HG02884 (cell line): Measurements from ENCODE around the gene LAPTM5.
"Not testable (repeated sequence)": the region's sequence is repeated elsewhere in the genome, so short reads cannot be mapped to it uniquely, and the experiment has no call there.

Experiments used
- ATAC-seq: cut with Tn5 transposase; IDR thresholded peaks from one replicate; pipeline ENCODE4 v1.9.1; 2021; ENCODE audit warnings: mild to moderate bottlenecking, moderate library complexity; ENCODE audit not compliant: unreplicated experiment

LAPTM5 gene

DNA sequence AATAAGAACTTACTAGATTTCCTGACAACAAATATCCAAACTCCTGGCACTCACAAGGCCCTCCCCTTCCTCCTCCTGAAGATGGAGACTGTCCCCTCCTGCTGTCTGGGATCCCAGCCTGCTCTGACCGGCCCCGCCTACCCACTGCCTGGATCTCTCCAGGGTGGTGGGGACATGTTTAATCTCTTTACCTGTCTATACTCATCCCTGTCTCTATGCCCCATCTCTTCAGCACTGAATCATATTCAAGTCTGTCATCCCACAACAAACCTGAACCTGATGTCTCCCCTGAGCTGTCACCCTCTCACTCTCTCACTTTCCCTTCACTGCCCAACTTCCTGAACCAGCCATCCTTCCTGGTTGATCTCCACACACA lies 56.3 kb downstream of the LAPTM5 start:
- ATAC-seq = no peak

DNA sequence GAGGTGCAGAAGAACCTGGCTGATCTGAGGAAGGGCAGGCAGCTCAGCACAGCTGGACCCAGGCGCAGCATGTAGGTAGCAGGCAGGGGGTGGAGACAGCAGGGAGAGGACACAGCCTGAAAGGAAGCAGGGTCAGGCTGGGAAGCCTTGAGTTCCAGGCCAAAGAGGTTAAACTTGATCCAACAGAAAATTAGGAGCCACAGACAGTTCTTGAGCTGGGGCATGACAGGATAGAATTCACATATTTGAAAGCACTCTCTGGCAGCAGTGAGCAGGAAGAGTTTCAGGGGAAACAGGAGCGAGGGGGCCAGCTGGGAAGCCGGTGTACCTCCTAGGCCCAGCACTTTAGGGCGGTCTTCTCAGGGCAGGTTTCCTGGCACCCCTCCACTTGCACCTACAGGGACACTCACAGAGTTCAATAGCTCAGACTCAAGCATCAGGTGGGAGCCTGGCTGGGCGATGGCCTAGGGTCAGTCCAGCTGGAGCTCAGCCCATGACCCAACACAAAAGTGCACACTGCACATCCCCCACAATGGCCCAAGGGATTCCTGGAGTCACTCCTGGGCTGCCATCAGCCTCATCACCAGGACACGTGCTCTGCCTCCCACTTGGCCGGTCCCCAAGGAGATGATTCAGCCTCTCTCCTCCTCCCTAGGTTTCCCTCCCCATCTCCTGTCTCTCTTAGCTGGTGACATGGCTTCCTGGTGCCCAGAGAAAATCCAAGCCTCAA lies 56.9 kb downstream of the LAPTM5 start:
- ATAC-seq = no peak

DNA sequence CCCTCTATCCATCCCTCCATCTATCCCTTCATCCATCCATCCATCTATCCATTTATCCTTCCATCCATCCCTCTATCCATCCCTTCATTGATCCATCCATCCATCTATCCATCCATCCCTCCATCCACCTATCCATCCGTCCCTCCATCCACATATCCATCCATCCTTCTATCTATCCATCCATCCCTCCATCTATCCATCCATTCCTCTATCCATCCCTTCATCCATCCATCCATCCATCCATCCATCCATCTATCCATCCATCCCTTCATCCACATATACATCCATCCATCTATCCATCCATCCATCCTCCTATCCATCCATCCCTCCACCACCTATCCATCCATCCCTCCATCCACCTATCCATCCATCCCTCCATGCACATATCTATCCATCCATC lies 57.8 kb downstream of the LAPTM5 start:
- no peak for ATAC-seq

DNA sequence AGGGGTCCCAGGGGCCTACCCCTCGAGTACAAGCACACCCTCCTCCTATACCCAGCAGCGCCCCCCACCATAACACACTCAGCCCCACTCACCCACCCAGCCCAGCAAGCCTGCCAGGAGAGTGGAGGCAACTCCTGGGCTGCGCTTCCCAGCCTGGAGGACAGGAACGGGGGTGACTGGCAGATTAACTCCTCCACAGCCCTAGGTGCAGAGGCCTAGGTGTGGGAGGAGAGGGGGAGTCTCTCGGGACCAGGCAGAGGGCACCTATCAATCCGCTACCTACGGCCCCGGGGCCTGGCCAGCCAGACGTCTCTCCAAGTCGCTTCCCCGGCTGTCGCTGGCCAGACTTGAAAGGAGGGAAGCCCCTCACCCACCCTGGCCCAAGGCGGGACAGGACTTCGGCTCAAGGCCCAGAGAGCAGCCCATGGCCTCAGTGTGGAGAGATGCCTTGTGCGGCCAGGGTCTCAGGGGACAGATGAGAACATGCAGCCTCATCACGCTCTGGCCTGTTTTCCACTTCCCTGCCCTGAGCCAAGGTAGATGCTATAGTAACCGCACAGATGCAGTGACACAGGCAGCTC lies 59.1 kb downstream of the LAPTM5 start:
- ATAC-seq = no peak

DNA sequence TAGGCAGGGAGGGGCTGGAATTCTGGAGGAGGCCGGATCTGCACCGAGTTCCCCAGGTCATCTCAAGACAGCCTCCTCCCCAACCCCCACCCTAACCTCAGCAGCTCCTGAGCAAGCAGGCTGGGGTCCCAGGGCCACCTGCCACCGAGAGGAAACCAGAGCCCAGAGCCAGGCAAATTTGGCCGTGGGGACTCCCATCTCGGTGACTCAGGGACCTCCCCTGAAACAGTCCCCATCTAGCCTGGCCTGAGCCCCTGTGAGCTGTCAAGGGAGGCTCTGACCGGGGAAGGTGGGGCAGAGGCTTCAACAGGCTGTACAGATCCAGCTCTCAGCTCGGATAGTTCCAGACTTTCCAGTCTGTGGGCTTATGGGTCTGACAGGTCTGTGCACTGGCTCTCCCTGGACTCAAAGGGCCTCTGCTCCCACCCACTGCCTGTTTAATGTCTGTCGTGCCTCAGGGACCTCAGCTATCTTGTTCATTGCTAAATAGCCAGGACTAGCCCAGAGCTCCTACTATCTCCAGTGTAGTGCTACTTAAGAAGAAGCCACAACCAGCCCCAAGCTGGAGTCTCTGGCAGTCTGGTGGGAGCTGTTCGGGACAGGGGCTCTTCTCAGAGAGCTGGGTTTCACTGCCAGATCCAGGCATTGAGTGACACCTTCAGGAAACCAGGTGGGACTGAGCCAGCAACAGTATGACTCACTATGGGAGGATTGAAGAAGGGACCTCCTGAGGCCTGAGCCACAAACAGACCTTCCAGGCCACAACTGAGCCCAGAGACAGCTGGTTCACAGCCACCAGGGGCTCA lies 59.8 kb downstream of the LAPTM5 start:
- ATAC-seq = no peak

DNA sequence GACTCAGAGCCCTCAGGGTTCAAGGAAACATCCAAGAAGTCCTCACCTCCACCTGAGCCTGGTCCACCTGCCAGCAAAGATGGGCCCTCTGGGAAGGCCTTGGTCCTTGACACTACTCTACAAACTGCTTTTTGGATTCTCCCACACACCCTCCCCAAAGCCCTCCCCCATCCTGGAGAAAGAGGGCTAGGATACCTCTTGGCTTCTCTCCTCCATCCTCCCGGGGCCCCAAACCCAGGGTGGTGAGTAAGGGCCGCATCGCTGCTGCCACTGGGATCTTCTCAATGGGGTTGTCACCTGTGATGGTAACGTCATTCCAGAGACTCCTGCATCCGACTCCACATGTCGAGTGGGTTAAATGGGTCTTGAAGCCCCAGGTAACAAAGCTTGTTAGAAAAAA lies 60.7 kb downstream of the LAPTM5 start:
- no peak for ATAC-seq

DNA sequence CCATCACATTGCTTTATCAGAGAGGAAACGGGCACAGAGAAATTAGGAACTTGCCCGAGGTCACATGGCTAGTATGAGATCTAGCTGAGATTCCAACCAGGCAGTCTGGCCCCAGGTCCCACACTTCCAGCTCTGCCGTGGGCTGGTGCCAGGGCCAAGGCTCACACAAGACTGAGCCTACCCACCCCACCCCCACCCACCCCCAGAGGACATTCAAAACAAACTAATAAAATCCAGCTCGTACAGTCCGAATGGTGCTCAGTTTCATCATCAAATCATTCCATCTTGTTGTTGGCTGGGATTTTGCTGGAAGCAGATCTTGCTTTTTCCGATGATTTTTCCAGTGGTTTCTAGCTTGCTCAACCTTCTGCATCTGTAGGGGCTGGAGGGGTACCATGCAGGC lies 62.1 kb downstream of the LAPTM5 start:
- no peak for ATAC-seq

DNA sequence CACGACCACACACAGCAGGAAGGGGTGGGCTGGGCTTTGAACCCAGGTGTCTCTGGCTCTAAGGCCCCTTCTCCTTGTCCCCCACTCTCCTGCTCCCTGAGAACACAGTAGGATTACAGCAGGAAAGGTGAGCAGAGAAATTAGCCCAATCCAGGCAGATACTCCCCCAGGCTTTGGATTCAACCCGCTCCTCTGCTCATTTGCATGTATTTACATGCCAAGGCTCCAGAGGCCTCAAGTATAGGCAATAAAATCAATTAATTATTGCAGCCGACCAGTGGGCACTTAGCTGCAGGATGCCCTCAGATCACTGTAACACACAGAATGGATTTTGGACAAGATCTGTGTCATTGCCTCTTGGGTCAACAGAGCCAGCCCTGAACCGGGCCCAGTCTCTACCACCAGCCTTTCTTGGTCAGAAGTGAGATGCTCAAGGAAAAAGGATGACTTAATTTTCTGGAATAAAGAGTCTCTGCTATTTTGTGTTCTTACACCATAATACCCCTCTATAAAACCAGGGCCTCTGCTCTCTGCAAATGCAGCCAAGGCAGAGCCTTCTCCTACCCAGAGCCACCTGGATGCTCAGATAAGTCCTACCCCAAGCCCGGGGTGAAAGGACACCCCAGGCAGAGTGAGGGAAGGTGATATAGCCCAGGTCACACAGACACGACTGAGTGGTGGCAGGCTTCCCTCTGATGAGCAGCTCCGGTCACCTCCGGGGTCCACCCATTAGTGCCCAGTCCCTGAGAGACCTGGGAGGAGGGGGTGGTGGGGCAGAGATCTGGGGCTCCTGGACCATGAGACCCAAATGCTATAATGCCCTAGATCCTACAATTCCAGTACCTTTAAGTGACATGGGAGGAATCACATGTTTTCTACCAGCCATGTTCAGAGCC lies 63.0 kb downstream of the LAPTM5 start:
- no peak for ATAC-seq

DNA sequence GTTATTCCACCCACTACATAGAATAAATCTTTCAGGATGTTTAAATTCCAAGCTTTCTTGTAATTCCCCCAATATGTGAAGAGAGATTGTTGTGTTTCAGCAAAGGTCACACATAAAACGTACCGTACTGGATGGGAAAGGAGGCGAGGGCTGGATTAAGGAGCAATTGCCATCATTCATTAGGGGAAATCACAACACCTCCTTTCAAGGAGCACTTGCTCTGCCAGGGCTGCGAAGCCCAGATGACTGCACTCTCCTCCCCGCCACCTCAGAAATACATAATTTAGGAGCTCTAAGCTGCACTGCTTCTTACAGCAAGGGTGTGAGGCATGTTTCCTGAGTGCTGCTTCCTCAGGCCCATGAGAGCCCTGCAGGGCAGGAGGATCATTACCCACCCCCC lies 63.8 kb downstream of the LAPTM5 start:
- no peak for ATAC-seq

DNA sequence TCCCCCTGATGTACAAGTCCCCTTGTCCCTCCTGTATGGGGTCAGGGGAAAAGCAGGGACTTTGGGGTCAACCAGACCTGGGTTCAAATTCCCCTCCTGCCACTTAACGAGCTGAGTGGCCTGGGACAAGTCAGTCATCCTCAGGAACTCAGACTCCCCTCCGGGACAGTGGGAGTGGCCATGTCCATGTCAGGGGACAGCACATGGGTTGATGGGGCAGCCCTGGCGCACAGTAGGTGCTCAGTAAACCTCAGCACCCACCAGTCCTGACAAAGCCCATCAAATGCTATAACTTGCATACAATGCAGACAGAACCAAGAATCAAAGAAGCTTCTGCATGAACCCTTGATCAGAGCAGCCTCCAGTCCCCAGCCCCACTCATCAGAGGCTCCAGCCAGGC lies 64.2 kb downstream of the LAPTM5 start:
- no peak for ATAC-seq

DNA sequence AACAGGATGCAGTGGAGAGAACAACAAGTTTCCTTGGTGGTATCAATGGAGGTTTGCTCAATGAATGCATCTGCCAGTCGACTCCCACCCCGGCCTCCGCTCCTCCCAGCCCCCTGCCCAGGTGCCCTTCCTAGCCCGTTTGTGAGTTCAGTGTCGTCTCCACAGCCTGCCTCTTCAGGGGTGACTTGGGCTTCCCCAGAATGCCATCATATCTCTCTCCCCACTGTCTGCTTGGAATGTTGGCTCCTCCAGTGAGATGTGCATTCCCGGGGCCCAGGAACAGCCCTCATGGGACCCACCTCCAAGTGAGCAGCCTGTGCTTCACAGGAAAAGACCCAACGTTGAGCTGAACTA lies 64.6 kb downstream of the LAPTM5 start:
- ATAC-seq = no peak

DNA sequence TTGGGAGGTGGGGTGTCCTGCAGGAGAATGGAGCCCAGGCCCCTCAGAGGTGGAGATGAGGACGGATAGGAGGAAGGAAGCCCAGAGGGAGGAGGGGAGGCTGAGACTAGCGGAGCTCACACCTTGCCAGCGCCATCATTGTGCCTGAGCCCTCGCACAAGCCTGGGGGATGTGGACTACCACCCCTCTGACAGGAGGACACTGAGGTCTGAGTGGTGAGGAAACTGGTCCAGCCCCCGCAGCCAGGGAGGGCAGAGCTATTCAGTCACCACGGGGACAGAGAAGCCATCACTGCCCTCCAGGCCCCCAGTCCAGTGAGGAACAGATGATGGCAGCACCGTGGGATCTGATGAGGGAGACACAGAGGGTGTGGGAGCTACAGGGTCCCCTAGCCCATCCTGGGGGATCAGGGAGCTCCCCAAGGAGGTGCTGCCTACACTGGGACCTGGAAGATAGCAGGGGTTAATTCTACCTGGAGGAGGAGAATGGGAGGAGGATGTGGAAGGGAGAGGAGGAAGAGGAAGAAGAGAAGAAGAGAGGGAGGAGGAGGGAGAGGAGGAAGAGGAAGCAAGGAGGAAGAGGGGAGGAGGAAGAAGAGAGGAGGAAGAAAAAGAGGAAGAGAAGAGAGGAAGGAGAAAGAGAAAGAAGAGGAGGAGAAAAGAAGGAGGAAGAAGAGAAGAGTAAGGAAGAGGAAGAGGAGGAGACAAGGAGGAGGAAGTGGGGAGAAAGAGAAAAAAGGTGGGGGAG lies 65.2 kb downstream of the LAPTM5 start:
- no peak for ATAC-seq

DNA sequence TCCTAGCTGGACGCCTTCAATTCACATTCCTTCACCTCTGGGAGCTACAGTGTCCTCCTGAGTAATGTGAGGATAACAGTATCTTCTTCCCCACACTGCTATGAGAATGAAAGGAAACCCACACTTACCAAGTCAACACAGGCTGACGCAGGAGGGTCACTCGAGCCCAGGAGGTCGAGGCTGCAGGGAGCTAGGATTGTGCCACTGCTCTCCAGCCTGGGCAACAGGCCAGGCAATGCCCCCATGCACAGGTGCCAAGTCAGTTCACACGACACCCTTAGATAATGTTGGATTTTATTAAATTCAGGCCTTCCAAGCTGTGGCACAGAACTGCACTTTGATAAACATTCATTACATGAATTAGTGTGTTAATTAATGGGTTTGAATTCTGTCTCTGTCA lies 66.1 kb downstream of the LAPTM5 start:
- ATAC-seq = no peak

DNA sequence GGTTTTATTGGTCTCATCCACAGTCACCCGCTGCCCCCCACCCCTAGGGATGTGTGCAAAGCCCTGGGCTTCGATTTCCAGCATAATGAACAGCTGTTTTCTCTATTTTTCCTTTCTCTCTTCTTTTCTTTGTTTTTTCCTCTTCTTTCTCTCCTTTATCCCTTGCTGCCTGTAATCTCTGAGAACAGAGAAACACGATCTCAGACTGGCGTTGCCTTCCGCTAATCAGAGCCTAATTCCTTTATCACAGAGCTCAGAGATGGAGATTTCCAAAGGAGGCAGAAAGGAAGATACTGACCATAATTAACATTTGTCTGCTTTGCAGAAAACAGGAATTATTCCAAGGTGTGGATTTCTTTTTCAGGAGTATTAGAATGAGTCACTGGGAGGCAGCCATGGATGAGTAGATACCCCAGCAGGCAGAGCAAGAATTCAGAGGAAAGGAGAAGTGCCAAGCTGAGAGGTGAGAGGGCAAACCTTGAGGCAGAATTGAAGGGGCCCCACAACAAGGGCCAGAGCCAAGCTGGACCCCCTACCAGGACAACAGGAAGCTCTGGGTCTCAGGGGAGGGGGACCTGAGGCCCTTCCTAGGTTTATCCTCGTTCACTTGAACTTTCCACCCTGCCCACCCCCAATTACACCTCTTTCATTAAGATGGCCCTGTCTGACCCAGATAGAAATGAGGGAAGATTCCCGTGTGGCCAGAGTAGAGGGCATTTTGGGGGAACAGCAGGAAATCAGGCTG lies 67.5 kb downstream of the LAPTM5 start:
- no peak for ATAC-seq

DNA sequence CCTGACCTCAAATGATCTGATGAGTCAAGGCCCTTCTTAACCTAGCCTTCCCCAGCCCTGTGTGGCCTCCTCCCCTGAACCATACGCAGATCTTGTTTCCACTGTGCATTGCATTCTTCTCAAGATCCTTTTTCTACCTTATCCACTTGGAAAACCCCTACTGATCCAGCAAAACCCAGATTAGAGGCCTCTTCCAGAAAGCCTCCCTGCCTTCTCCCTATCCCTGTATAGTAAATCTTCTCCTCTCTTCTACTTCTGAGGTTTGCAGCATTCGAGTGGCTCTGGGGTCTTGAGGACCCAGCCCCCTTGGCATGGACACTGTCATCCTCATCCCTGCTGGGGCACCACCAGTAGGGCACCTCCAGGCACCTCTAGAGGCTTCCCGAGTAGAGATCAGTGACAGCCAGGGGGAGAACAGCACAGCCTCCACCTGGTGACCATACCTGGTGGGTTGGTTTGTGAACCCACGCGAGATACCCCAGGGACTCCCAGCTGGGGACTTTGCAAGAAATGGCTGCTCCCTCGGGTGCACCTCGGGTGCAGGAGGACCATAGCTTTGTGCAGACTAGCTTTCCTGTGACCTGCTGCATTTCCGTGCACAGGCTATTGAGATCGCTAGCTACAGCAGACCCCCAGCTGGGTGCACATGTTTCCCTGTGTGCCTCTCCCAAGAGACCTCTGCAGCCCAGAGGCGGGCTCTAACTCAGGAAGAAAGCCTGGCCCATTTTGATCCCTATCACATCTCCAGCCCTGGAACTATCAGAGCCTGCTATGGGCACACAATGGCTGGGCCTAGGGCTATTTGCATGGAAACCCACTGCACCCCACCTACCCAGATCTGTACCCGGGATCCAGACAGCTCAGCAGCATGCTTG lies 68.4 kb downstream of the LAPTM5 start:
- no peak for ATAC-seq

DNA sequence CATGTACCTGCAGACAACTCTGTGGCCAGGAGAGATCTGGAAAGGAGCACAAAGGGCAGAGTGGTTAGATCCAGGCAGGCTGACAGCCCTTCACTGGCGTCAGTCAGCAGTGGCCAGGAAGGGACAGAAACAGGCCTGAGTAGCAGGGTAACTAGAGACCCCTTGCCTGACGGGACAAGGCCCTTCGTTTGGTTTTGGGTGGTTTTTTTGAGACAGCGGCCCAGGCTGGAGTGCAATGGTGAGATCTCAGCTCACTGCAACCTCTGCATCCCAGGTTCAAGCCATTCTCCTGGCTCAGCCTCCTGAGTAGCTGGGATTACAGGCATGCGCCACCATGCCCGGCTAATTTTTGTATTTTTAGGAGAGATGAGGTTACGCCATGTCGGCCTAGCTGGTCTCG lies 69.1 kb downstream of the LAPTM5 start:
- ATAC-seq = not testable (repeated sequence)

DNA sequence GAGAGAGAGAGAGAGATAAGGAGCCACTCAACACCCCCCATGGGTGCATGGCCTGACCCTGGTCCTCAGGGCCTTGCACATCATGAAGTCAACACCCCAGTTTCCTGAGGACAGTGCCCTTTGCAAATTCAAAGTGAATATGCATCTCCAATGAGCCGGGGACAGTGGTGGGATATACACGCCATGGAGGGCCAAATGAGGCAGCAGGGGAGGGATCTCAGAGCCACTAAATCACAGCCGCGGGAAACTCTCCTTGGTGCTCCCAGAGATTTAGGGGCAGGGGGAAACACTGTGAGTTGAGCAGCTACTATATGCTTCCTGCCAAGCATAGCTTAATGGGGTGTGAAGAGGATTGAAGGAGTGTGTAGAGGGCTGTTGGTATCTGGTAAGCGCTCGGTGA lies 69.7 kb downstream of the LAPTM5 start:
- ATAC-seq = no peak

DNA sequence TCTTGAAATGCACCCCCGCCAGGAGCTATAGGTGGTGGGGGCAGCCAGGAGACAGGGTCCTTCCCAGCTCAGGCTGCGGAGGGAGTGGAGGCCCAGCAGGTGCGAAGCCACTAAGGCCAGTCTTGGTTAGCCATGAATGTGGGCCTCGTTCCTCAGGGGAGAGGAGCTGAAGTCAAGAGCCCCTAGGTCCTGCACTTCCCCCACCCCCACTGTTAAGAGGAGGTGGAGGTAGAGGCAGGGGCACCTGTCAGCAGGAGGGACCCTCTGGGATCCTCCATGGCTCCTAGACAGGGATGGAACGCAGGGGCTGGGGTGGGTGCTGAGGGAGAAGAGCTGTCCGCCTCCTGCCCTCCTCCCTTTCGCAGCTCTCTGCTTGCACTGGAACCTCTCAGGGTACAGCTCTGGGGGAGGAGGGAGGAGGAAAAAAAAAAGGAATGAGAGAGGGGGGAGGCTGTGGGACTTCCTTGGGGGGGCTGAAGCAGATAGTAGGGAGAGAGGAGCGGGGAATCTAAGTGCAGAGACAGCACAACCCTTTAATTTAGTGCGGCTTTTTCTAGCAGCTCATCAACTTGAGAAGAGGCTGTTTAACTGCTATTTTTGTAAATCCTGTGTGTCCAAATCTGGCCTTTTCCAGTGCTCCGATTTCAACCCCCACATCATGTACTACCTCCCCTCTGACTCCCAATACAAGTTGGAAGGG lies 71.2 kb downstream of the LAPTM5 start:
- no peak for ATAC-seq
